SH-SY5Y (cell line): ENCODE data around the gene DHX35.

ENCODE experiments used
- GATA2 ChIP-seq: IDR thresholded peaks from 2 replicates; pipeline ENCODE4 v1.6.1; 2011; ENCODE audit warnings: mild to moderate bottlenecking, low read depth, low read length
- GATA3 ChIP-seq: IDR thresholded peaks from 2 replicates; pipeline ENCODE4 v1.6.1; 2011; ENCODE audit warnings: low read depth, mild to moderate bottlenecking, low read length, moderate library complexity

- TF ChIP-seq GATA2: no peak
- TF ChIP-seq GATA3: no peak
These were observed 25.6 kb downstream of the DHX35 start for GRCh38 chr20:38987777-38988176.
